GM21515 (cell line): ENCODE results near the gene CRIP2.

Experiments
- ATAC-seq: cut with Tn5 transposase; IDR thresholded peaks from one replicate; pipeline ENCODE4 v1.9.1; 2021; ENCODE audit not compliant: unreplicated experiment

The CRIP2 gene

GRCh38 chr14:105525861-105526775 is 51.5 kb downstream of the CRIP2 start, which contains the start of gene TMEM121:
Gene TMEM121 (plus strand): TSS chr14:105526583. CDS start chr14:105528835, 2,252 bp downstream.
- no peak for ATAC-seq

GRCh38 chr14:105526776-105527380 is 52.3 kb downstream of the CRIP2 start:
- ATAC-seq: no peak

GRCh38 chr14:105527381-105527825 is 52.8 kb downstream of the CRIP2 start:
- no peak for ATAC-seq

GRCh38 chr14:105527826-105528585 is 53.4 kb downstream of the CRIP2 start:
- no peak for ATAC-seq

GRCh38 chr14:105528586-105529318 is 54.1 kb downstream of the CRIP2 start:
- no peak for ATAC-seq

DNA sequence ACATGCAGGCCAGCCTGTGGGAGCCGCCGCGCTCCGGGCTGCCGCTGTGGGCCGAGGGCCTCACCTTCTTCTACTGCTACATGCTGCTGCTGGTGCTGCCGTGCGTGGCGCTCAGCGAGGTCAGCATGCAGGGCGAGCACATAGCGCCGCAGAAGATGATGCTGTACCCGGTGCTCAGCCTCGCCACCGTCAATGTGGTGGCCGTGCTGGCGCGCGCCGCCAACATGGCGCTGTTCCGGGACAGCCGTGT is 54.6 kb downstream of the CRIP2 start:
- ATAC-seq: no peak
